Measurements from ENCODE around the gene SKIDA1. TPM values are rescaled to one million over a fixed set of nuclear protein-coding genes. Genes with fewer than 3 reads are reported as not detected.

Gene SKIDA1
- total and polyA plus RNA-seq, 2 of the 4 experiments (the other 2 are of a cell fraction), result 0.36 to 0.72 TPM

GRCh38 chr10:21509341-21510240 is 15.9 kb downstream of the SKIDA1 start:
- peak overlapping the region; percentile 92 for H2AFZ ChIP-seq (replicated peaks; ENCODE audit: low read length, poor library complexity)
- H3K4me2 ChIP-seq (ENCODE audit: low read depth, low read length), result no peak overlapping the region; the same call in 1 of the 2 replicates
- H3K56ac ChIP-seq (ENCODE audit: extremely low read depth, insufficient read depth, low read length), result no peak overlapping the region
- ATAC-seq (ENCODE audit: low read depth) (no peak; the same call in 1 of the 2 replicates), DNase-seq (no peak)
- H3K79me1 ChIP-seq (ENCODE audit: low read depth in 1 of 2, low read length in 2 of 2), result no peaks in the 10 kb centered on the region
- no peak for TF ChIP-seq RAD21 (IDR thresholded peaks at IDR 0.05; ENCODE audit: low read length)
- TF ChIP-seq RFX5 (IDR thresholded peaks at IDR 0.05; ENCODE audit: low read depth, low read length), result no peak
- peaks cover 5% of the 10 kb centered on the region; the same call in 1 of the 2 replicates for H3K4me1 ChIP-seq (ENCODE audit: control insufficient read depth, insufficient read depth, low read length)
- H3K9ac ChIP-seq (ENCODE audit: low read depth, low read length), result 0 out of 2 replicates have a peak overlapping the region, but pooled peaks have one; percentile 68
- no peaks in the 10 kb centered on the region for H3K9me1 ChIP-seq (ENCODE audit: insufficient read depth, low read length)
- intact Hi-C loops (cut with micrococcal nuclease) (loop anchor here (5.0 kb wide), 1 partner anchor 818 kb away; no protein-coding TSS in a partner anchor), dilution Hi-C loops (cut with HindIII; ENCODE audit: low sequenced_read_pairs, unreplicated experiment) (no loop called here), in situ Hi-C loops (cut with MboI; ENCODE audit: low sequenced_read_pairs) (loop anchor here (25.0 kb wide), 3 partner anchors 803 to 1103 kb away; partner anchors contain the start of genes BMI1 and COMMD3)
- H2BK120ac ChIP-seq (ENCODE audit: low read depth, low read length), result 0 out of 2 replicates have a peak overlapping the region, but pooled peaks have one; percentile 9
- no peak overlapping the region for H2BK15ac ChIP-seq (ENCODE audit: low read depth, low read length)
- peak overlapping the region; percentile 34 for H2AK9ac ChIP-seq (replicated peaks; ENCODE audit: low read depth, low read length, poor library complexity)
- H4K8ac ChIP-seq (ENCODE audit: low read depth in 2 of 2, low read length in 2 of 2), result peak overlapping the region; percentile 36 to 60; a peak in 2 of 4 replicates
- H3K36me3 ChIP-seq (ENCODE audit: control insufficient read depth, insufficient read depth, low read length), result no peaks in the 10 kb centered on the region
- CTCF ChIA-PET, result no interaction called here
- POLR2A ChIA-PET (ENCODE audit: unreplicated experiment), result no interaction called here
- peak overlapping the region; percentile 42; the same call in 1 of the 2 replicates for H4K5ac ChIP-seq (ENCODE audit: low read depth, low read length)
- no peak overlapping the region; the same call in 1 of the 2 replicates for H3K18ac ChIP-seq (ENCODE audit: low read depth, low read length)
- H2BK5ac ChIP-seq (ENCODE audit: low read depth, low read length, poor library complexity, severe bottlenecking), result no peak overlapping the region
- 0 out of 2 replicates have a peak overlapping the region, but pooled peaks have one; percentile 9 for H3K4me3 ChIP-seq (ENCODE audit: insufficient read depth, low read depth, low read length)
- H2BK20ac ChIP-seq (ENCODE audit: low read depth, low read length), result no peak overlapping the region
- no TSS peak for BruUV-seq (replicated peaks)
- H3K27ac ChIP-seq (ENCODE audit: insufficient read depth, low read length), result no peak overlapping the region
- H3K14ac ChIP-seq (replicated peaks; ENCODE audit: low read depth, low read length), result 0 out of 2 replicates have a peak overlapping the region, but pooled peaks have one; percentile 44
- no peaks in the 10 kb centered on the region for H4K20me1 ChIP-seq (ENCODE audit: insufficient read depth, low read length)
- WGBS, 2 experiments (ENCODE audit: extremely low coverage in 2 of 2, insufficient read length in 1 of 2), result 60% methylated on average over 34 of the region's 58 CpGs; no CpG with 5 or more reads in 1 of the 2 experiments
- H3K4ac ChIP-seq (ENCODE audit: low read depth, low read length), result peak overlapping the region; percentile 40; the same call in 1 of the 2 replicates
- H3K23ac ChIP-seq (ENCODE audit: low read depth, low read length), result no peak overlapping the region
- H3K27me3 ChIP-seq (ENCODE audit: control insufficient read depth, insufficient read depth, low read length), result peaks cover 3% of the 10 kb centered on the region; the same call in 1 of the 2 replicates
- H4K91ac ChIP-seq (ENCODE audit: insufficient read depth, low read depth, low read length), result no peak overlapping the region; the same call in 1 of the 2 replicates
- H3K9me3 ChIP-seq (ENCODE audit: control insufficient read depth, insufficient read depth, low read length), result no peaks in the 10 kb centered on the region
- no peak overlapping the region for H2AK5ac ChIP-seq (ENCODE audit: low read depth, low read length)
